ENCODE measurements around the gene MACROD2. TPM values are rescaled to one million over a fixed set of nuclear protein-coding genes. Genes with fewer than 3 reads are reported as not detected.

Gene MACROD2
- total RNA-seq, 1 experiment from 2014 or later, result 1.6 TPM

DNA sequence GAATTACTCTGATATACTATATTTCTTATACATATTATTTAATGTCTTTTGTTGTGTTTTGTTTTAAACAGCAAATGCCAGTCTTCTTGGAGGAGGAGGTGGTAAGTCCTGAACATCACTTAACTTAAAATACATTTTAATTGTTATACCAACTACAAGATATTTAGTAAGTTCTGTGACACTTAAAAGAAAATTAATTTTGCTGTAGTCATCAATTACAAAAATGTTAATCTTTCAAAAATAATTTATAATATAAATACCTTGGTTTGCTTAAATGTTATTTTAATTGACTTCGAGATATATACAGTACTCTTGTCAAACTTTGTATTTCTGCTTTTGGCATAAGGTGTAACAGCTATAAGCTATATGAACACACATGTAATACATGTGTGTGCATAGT, 498.1 kb downstream of the MACROD2 start:
- Histone ChIP-seq H3K14ac (ENCODE audit: insufficient read depth, low read length) (no peak overlapping the region), H3K4ac (ENCODE audit: low read depth, low read length) (no peak overlapping the region), H3K4me1 (ENCODE audit: insufficient read depth, low read length) (no peaks in the 10 kb centered on the region), H4K8ac (replicated peaks; ENCODE audit: insufficient read length, low read depth, low read length) (no peak overlapping the region), H2BK20ac (ENCODE audit: low read depth, low read length, poor library complexity, severe bottlenecking) (no peak overlapping the region), H3K79me2 (ENCODE audit: insufficient read depth, low read length) (no peaks in the 10 kb centered on the region), H3K9me3 (ENCODE audit: control insufficient read depth, low read depth, low read length) (no peaks in the 10 kb centered on the region), H4K20me1 (ENCODE audit: control insufficient read depth, insufficient read depth, insufficient read length) (no peaks in the 10 kb centered on the region), H2BK15ac (ENCODE audit: low read depth, low read length) (no peak overlapping the region), H2BK5ac (ENCODE audit: insufficient read length, low read length) (no peak overlapping the region), H2BK12ac (ENCODE audit: insufficient read length, low read depth, low read length) (no peak overlapping the region), H3T11ph (ENCODE audit: low read length) (no peak overlapping the region), H3K4me2 (ENCODE audit: insufficient read depth, insufficient read length, low read length) (no peak overlapping the region), H3K9ac (ENCODE audit: extremely low read depth, insufficient read length, low read length) (no peak overlapping the region), H4K91ac (ENCODE audit: insufficient read length, low read depth, low read length) (no peak overlapping the region), H2AFZ (ENCODE audit: low read length) (no peak overlapping the region), H3K56ac (ENCODE audit: insufficient read length, low read depth, low read length) (no peak overlapping the region), H2AK5ac (ENCODE audit: insufficient read length, low read length) (no peak overlapping the region), H3K23ac (ENCODE audit: insufficient read length, low read depth, low read length) (no peak overlapping the region), H3K79me1 (ENCODE audit: insufficient read depth, low read depth, low read length, poor library complexity, severe bottlenecking) (no peaks in the 10 kb centered on the region), H3K27ac (ENCODE audit: insufficient read length, low read depth, low read length) (no peak overlapping the region), H3K23me2 (ENCODE audit: insufficient read length, low read depth, low read length, poor library complexity, severe bottlenecking) (no peaks in the 10 kb centered on the region), H3K27me3 (ENCODE audit: insufficient read depth, low read length) (no peaks in the 10 kb centered on the region), H4K5ac (ENCODE audit: insufficient read length, low read depth, low read length) (no peak overlapping the region), H3K18ac (ENCODE audit: insufficient read length, low read depth, low read length) (no peak overlapping the region), H2BK120ac (ENCODE audit: low read depth, low read length, poor library complexity, severe bottlenecking) (no peak overlapping the region)
- 0 out of 4 replicates have a peak, but pooled peaks cover 0 to 4% of the 10 kb centered on the region in 2 experiments for H3K4me1 Mint-ChIP-seq
- no peaks in the 10 kb centered on the region for H3K36me3 Mint-ChIP-seq (ENCODE audit: insufficient read depth in 1 of 3, low read depth in 3 of 3)
- no peak overlapping the region for H3K27ac Mint-ChIP-seq
- no CpG with 5 or more reads among the region's 1 CpG for WGBS (ENCODE audit: extremely low coverage, insufficient read length, low lambda C conversion rate)
- no peaks in the 10 kb centered on the region for H3K27me3 Mint-ChIP-seq (ENCODE audit: low read depth)
- H3K9me3 Mint-ChIP-seq, result no peaks in the 10 kb centered on the region
- H3K4me3 Mint-ChIP-seq, result no peak overlapping the region
- no peak for DNase-seq
- no peak for TF ChIP-seq CTCF (conservative IDR thresholded peaks at IDR 0.05)

All from H9 (cell line).